Measurements from ENCODE around the gene LYPD8.

- TF ChIP-seq POLR2A (IDR thresholded peaks at IDR 0.05; ENCODE audit: low read length) (no peak), GATA1 (IDR thresholded peaks at IDR 0.05; ENCODE audit: low read depth, low read length) (no peak)
Measured at GRCh38 chr1:248733566-248733965, 22.0 kb downstream of the LYPD8 start.

Measured in erythroblast (primary cell).